HG03520 (cell line): ENCODE data around the gene FUT4.
A peak's percentile ranks its signal among the peaks of the same experiment; 100 is the strongest.
"Not testable (repeated sequence)": the region's sequence is repeated elsewhere in the genome, so short reads cannot be mapped to it uniquely, and the experiment has no call there.

Experiments used
- ATAC-seq: cut with Tn5 transposase; IDR thresholded peaks from one replicate; pipeline ENCODE4 v1.9.1; 2021; ENCODE audit warnings: mild to moderate bottlenecking, moderate library complexity; ENCODE audit not compliant: unreplicated experiment

Gene FUT4

GRCh38 chr11:94563848-94564467 lies 20.2 kb downstream of the FUT4 start:
- no peak for ATAC-seq

GRCh38 chr11:94567181-94567670 lies 23.5 kb downstream of the FUT4 start, which contains the start of gene PIWIL4:
TSS of gene PIWIL4 (plus strand) at chr11:94567368. CDS start at chr11:94567519, 151 bp downstream.
- no peak for ATAC-seq

DNA sequence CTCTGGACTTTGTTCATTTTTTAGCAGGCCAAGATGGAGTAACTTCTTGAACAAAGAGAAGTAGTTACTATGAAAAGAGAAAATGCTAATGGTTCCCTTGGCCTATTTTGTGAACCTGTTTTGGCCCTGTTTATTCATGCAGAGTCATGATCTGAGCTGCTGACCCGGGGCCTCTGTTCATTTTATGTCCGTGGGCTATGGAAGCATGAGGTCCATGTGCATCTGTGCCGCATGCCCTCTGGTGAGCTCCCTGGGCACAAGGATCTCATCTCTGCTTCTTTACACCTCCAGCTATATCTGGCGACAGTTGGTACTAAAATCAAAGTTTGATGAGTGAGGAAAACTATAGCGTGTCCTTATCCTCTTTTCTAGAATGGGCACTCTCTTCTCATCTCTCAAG lies 24.5 kb downstream of the FUT4 start:
- no peak for ATAC-seq

- ATAC-seq, result no peak
Observed at GRCh38 chr11:94568717-94569116, 25.0 kb downstream of the FUT4 start.

GRCh38 chr11:94572975-94573374 lies 29.3 kb downstream of the FUT4 start:
- ATAC-seq, result not testable (repeated sequence)

GRCh38 chr11:94574193-94574961 lies 30.7 kb downstream of the FUT4 start:
- ATAC-seq, result no peak

GRCh38 chr11:94576306-94576705 lies 32.6 kb downstream of the FUT4 start:
- ATAC-seq, result no peak

DNA sequence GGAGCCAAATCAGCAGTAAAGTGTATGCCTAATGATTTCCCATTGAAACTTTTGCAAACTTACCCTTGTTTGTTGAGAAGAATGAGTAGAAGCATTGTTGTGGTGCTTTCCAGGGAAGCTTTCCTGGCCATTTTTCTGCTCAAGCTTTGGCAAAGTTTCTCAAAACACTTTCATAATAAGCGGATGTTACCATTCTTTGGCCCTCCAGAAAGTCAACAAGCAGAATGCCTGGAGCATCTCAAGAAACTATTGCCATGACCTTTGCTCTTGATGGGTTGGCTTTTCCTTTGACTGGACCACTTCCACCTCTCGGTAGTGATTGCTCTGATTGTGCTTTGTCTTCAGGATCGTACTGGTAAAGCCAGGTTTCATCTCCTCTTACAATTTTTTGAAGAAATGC lies 34.1 kb downstream of the FUT4 start:
- ATAC-seq, result no peak

DNA sequence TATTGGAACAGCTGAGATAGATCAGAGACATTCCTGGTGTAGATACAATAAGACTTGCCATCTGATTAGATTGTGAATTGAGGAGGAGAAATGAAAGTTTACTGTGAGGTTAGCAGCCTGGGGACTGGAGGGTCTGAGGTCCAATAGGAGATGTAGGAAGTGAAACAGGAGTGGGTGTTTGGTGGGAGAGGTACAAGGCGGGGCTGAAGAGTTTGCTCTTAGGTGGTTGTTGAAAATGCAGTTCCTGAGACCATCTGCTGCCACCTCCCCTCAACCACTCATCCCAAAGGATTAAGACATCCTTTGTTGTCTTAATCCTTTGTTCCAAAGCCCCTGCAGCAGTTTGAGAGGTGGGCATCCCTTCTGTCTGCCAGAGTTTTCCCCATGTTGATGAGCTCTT lies 38.2 kb downstream of the FUT4 start:
- ATAC-seq, result peak; percentile 83

- ATAC-seq, result no peak
Observed at GRCh38 chr11:94583213-94583865, 39.6 kb downstream of the FUT4 start.

GRCh38 chr11:94583866-94584500 lies 40.3 kb downstream of the FUT4 start:
- no peak for ATAC-seq

GRCh38 chr11:94584978-94585377 lies 41.3 kb downstream of the FUT4 start:
- ATAC-seq, result no peak

DNA sequence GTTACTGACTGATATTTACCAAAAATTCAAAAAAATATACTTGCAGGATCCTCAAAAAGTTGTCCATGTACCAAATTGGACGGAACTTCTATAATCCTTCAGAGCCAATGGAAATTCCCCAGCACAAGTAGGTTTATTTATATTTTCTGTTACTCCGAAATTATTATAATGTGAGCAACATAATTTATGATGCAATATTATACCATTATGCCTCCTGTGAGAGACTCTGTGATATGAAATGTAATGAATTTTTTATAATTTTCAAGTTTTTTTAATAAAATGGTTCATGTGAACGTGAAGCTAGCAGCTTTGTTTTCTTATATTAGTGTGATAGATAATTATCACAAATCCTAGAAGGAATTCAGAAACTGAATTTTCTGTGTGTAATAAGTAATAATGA lies 41.7 kb downstream of the FUT4 start:
- no peak for ATAC-seq

DNA sequence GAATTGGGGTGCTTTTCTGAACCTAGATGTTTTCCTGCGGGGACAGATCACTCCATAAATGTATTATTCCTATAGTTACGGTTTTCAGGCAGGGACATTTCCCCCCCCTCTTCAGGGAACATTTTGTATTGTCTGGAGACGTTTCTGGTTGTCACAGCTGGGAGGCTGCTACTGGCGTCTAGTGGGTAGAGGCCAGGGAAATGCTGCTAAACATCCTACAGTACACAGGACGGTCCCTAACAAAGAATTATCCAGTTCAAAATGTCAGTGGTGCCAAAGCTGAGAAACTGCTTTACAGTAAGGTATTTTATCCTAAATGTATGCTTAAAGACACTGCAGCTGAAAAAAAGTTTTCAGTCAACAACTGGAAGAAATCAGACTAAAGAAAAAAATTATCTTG lies 42.8 kb downstream of the FUT4 start:
- ATAC-seq, result no peak

DNA sequence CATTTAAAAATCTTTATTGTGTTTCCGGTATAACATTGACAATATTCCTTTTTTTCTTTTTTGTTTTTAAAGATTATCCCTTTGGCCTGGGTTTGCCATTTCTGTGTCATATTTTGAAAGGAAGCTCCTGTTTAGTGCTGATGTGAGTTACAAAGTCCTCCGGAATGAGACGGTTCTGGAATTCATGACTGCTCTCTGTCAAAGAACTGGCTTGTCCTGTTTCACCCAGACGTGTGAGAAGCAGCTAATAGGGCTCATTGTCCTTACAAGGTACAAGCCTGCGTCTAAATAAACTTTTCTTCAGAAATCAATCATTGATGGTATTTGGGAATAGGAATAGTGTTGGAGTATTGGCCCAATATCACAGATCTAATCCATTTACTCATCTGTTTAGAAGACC lies 43.3 kb downstream of the FUT4 start:
- ATAC-seq, result no peak

GRCh38 chr11:94588366-94588942 lies 44.7 kb downstream of the FUT4 start:
- ATAC-seq, result no peak

- no peak for ATAC-seq
Observed at GRCh38 chr11:94590352-94591041, 46.8 kb downstream of the FUT4 start.

DNA sequence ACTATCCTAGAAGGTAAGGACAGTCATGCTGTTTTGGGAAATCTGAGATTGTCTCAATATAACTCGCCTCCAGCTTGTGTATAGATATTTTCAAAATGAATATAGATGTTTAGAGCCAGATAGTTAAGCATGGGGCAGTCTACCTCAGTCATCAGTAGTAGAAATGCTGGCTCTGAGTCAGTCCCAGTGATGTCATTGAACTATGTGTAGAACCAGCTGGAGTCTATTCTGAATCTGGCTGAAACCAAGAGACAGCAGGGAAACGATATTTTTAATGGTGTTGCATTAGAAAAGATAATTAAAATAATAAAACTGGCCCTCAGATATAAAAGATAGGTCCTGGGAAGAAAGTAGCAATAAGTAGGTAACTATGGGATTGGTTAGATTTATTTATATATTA lies 49.3 kb downstream of the FUT4 start:
- peak; percentile 90 for ATAC-seq

DNA sequence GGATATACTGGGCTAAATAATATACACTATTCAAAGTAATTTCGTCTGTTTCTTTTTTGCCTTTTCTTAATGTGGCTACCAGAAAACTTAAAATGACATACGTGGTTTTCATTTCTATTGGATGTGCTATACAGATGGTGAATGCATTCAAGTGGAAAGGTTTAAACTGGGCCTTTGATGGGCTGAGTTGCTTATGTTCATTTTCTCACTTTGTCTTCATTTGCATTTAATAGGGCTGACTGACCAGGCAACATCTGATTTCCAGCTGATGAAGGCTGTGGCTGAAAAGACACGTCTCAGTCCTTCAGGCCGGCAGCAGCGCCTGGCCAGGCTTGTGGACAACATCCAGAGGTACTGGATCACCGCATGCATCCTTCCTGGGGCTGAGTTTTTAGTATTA lies 51.4 kb downstream of the FUT4 start:
- ATAC-seq, result no peak

DNA sequence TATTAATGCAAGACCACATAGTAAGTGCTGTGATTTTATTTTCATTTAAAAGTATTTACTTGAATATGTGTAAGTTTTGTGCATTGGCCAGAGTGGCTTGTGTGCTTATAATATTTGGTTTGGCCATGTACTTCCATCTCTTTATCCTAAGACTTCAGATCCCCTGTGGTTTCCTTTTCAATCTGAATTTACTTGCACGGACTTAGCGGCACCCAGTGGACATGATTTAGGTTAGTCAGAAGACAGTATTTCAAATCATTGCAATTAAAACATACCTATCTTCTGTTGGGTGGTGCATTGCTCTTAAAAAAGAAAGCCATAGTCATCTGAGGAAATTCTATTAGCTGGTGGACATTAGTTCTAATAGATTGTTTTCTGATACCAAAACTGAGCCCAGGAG lies 54.2 kb downstream of the FUT4 start:
- ATAC-seq, result no peak
